GM21825 (cell line): Measurements from ENCODE around the gene ANGEL2.
A peak's percentile ranks its signal among the peaks of the same experiment; 100 is the strongest.
"Not testable (repeated sequence)": the region's sequence is repeated elsewhere in the genome, so short reads cannot be mapped to it uniquely, and the experiment has no call there.

Experiments
- ATAC-seq: cut with Tn5 transposase; IDR thresholded peaks from one replicate; pipeline ENCODE4 v1.9.1; 2021; ENCODE audit warnings: mild to moderate bottlenecking, moderate library complexity; ENCODE audit not compliant: unreplicated experiment

Gene ANGEL2

DNA sequence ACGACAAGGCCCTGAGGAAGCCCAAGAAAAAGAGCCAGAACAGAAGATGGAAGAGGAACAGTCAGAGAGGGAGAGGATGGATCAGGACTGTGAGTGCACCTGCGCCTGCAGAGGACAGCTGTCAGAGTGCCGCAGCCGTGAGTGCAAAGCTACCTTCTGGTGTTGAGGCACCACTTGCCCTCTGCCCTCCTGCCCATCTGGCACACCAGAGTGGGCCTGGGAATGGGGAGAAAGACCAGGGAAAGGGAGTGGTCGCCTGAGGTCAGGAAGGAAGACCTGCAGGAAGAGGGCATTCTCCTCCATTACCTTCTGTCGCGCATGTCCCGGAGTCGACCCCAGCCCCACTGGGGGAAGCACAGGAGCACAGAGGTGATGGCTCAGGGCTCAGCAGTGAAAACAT, 39.1 kb downstream of the ANGEL2 start:
- no peak for ATAC-seq

DNA sequence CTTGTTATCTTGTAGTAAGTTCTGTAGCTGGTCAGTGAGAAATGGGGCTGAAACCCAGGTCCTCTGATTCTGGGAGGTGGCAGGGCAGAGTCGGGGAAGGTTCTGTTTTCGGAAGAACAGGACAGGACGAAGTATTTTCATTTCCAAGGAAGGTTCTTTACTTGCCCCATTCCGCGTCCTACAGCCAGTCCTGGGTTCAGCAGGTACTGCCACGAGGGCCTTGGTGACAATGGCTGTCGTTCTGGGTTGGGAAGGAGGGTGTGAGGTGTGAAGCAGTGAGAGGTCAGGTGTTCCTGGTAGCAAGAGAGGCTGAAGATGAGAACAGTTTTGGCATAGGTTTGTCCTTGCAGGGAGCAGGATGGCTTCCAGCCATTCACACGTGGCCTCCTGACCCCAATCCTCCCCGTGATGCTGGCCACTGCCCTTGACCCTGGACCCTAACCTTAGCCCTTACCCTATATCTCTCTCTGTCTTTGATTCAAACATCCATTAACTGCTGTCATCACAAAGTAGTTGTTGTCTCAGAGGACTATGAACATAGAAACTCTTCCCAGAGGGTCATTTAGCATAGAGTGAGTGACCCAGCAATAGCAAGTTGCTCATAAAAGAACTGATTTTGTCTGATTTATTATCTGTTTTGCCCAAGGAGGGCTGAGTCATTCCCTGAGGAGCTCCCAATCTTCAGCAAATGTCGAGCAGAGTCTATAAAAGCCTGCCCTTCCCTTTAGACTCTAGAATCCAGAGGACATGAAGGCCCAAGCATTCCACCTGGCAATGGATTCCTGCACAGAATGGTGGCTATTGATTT, 40.4 kb downstream of the ANGEL2 start:
- ATAC-seq = no peak

DNA sequence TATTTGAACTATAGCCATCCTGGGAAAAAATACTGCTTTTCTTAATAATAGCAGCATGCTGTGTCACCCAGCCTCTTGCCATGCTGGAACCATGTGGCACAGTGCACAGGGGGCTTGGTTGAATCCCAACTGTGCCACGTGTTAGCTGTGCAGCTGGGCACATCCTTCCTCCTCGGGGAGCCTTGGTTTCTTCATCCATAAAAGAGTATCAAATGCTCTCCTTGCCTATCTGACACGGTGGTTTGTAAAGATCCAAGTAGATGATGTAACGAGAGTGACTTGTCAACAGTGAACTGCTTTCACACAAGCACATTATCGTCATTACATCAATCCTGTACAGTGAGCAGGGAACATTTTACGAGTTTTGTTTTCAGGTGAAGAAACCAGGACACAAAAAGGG, 41.0 kb downstream of the ANGEL2 start:
- ATAC-seq = no peak

DNA sequence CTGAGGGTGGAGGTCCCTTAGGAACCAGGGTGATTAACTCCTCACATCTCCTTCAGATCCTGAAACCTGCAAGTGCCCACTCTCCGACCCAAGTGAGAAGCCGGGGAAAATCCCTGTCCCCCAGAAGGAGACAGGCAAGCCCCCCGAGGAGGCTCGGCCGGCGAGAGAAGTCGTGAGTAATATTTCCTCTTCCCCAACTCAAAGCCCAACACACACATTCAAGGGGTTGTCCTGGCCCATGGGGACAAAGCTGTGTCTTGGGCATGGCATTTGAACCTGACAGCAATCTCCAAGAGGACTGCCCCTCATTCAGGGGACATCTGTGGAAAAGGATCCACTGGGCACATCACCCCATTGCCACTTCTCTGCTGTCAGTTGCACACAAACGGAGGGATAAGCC, 41.8 kb downstream of the ANGEL2 start:
- no peak for ATAC-seq

DNA sequence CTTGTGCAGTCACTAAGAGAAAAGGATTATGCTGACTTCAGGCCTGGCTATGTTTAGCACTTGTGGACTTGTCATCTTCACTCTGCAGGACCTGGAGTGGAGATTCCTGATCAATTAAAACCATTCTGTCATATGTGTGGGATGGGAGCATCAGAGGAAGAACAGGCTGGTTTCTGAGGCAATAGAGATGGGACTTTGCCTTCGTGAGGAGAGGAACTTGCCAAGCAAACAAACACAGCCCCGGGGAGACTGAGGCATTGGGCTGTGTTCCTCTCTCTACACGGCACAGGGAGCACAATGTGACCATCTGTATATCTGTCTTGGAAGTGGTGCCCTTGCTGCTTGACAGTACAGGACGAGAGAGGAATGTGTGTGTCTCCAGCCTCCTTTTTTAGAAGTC, 42.2 kb downstream of the ANGEL2 start:
- ATAC-seq = no peak

DNA sequence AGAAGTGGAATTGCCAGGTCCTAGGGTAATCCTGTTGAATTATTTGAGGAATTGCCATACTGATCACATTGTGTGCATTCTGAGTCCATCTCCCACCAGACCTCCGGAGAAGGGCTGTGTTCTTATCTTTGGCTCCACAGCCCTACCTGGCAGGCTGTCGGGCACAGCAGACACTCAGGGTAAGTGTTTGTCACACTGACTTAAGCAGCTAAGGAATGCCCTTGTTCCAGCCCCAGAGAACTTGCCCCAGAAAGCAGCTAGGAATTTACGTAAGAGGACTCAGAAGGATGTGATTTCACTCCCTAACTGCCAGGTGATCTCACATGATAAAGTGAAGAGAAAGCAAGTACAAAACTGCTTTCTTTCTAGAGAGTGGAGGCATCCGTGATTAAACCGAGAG, 44.4 kb downstream of the ANGEL2 start:
- no peak for ATAC-seq

DNA sequence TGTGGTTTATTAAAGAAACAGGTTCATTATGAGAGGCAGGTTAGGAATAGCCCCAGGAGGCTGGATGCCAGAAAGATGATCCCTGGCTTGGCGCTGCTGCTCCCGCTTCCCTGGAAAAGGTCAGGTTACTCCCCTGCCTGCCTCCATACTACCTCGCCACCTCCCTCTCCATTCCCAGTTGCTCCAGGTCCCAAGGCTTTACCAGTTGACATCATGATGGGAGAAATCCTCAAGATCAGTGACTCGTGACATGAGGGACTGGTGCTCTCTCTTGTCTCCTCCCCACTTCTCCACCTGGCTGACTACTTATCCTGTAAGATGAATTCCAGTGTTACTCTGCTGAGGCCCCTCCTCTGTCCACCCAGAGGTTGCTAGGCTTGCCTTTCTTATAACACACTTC, 45.6 kb downstream of the ANGEL2 start:
- ATAC-seq = no peak

DNA sequence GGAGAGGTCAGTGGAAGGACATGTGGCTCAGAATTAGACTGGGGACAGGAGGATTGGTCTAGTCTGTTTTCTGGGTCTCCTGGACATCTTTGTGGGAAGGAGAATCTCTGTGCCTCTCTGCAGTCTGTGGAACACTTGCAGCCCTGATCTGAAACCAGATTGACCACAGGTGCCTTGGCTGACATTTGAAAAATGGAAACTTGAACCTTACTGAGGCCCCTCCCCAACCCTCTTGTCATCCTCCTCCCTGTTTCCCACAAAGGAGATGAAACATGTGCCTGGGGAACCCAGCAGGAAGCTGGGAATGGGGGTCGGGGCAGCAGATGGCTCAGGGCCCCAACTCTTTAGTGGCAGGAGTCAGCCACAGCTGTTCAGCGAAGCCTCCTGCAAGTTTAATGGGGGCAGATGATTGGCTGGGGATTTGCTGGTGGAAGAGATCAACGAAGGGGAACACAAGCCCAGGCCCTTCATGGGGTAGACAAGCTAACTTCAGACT, 47.3 kb downstream of the ANGEL2 start:
- ATAC-seq = peak; percentile 61

DNA sequence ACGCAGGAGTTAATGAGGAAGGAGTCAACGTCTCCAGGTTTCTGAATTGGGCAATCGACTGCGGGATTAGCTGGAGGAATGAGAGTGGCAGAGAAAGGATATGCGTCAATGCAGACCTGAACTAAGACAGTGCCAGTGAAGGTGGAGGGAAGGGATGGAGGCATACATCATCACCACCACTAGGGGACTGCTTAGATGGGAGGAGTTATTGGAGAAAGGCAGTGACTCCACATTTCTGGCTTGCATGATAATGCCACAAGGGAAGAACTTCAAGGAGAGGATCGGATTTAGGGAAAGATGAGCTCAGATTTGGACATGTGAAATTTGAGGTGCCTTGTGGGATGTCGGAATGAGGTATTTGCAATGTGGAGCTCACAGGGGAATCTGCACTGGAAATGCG, 47.9 kb downstream of the ANGEL2 start:
- ATAC-seq = peak; percentile 59

DNA sequence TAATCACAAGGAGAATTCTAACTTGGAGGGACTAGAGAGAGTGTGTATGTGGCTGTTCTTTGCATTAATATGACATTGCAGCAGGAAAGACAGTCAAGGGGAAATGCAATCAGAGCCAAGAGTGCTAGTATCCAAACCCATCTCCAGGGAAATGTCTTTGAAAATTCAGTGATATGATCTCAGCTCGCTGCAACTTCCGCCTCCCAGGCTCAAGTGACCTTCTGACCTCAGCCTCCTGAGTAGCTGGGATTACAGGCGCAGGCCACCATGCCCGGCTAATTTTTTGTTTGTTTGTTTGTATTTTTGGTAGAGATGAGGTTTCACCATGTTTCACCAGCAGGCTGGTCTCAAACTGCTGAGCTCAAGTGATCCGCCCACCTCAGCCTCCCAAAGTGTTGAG, 49.1 kb downstream of the ANGEL2 start:
- no peak for ATAC-seq

DNA sequence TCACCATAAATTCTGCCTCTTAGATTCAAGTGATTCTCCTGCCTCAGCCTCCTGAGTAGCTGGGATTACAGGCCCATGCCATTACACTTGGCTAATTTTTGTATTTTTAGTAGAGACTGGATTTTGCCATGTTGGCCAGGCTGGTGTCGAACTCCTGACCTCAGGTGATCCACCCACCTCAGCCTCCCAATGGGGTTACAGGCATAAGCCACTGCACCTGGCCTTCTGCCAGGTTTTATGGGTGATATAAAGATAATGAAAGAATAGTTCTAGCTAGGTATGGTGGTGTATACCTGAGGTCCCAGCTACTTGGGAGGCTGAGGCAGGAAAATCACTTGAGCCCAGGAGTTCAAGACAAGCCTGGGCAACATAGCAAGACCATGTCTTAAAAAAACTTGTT, 50.7 kb downstream of the ANGEL2 start:
- not testable (repeated sequence) for ATAC-seq

DNA sequence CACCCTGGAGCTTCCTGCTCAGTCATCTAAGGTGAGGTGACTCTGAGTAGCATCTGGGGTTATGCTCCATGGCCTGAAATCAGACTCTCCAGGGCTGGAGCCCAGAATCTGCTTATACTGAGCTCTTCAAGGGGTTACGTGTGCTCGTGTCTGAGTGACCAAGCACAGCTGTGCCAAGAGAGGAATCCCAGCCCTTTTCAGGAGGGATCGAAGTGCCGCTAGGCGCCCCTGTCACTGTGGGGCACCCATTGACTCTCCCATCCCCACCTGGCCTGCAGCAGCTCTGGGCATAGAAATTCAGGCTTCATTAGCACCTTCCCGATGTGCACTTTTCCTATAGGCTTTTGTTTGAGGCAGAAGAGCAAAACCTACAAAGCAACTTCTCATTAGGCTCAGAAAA, 51.6 kb downstream of the ANGEL2 start:
- no peak for ATAC-seq

DNA sequence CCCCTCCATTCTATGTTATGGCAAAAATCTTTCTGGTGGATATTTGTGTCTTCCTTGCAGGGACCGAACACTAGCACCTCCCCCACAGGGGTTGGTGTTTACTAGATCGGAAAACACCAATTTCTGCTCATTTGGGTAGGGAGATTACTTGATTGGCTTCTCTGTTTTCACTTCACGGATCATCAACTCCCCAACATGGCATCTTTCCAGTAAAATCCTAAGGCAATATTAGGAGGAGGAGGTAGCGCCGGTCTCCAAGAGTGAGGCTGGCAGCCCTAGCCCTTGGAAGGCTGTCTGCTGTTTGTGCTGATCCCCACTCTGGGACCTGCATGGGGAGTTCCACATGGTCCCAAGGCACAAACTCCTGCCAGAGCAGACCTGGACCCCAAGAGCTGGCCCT, 53.2 kb downstream of the ANGEL2 start:
- no peak for ATAC-seq

DNA sequence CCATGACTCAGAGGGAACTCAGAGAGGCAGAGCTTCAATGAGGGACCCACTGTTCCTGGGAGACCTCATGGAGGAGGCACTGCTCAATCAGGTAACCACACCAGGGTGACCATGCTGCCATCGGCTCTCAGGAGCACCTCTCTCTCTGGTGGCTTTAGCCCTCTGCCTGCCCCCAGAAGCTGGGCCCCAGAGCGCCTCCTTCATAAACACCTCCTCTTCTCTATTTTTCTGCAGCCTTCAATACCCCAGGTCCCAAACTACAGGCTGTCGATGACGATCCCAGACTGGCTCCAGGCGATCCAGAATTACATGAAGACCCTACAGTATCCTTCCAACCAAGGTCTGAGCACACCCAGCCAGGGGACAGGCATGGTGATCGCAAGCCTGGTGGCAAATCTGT, 54.7 kb downstream of the ANGEL2 start:
- no peak for ATAC-seq

DNA sequence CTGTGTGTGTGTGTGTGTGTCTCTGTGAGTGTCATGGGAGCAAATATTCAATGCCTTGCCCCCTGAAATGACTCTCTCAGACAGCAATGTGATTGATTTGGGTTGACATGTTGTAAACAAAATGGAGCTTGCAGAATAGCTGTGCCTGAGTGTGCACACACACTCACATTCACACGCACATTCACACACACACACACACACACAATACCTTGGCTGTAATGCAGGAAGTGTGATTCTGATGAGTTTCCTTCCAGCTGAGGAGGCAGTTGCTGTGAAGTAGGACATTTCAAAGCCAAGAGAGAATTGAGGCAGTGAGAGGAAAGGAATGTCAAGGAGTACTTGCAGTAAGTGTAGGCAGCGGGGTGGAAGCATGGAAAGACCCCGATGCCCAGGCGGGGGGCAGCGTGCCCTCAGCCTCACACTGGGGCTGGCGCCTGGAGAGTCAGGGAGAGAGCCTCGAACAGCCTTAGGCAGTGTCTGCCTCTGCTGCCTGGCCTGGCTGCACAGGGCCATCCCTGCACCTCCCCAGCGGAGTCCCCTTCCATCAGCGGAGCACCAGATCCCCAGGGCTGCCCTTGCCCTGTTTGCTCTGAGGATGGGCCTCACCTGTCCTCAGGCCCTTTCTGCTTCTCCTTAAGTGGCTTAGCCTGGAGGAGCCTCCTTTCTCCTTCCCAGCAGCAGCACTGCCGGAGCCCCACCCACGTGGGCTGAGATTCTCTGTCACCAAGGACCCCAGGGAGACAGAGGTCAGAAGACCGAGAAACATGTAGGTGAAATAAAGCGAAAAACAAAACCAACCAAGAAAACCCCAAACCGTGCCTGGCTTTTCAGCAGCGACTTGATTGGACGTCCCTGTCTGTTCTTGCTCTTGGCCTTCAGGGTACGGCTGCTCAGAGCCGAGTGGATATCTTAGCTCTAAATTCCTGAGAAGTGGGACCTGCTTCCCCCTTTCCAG, 56.1 kb downstream of the ANGEL2 start:
- peak; percentile 71 for ATAC-seq

DNA sequence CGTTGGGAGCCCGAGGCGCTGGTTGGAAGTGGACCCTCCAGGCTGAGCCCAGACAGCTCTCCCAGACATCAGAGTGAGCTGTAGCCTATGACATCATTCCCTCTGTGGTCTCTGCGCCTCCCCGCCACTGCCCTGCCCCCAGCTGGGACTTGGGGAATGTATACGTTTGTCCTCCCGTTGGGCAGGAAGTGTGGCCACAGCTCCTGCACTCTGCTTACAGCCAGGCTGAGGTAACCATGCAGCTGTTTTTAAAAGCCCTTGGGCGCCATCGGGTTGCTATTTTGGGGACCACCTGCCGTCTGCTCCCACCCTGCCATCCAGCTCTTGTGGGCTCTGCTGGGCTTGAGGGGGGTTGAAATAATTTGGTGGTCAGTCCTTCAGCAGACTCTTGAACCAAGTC, 57.5 kb downstream of the ANGEL2 start:
- ATAC-seq = no peak

DNA sequence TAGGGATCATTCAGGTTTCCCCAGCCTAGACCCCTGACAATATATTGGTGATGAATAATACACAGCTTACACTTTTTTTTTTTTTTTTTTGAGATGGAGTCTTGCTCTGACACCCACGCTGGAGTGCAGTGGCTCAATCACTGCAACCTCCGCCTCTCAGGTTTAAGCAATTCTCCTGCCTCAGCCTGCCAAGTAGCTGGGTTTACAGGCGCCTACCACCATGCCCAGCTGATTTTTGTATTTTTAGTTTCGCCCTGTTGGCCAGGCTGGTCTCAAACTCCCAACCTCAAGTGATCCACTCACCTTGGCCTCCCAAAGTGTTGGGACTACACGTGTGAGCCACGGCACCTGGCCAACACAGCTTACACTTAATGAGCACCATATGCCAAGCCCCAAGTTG, 58.1 kb downstream of the ANGEL2 start:
- no peak for ATAC-seq

DNA sequence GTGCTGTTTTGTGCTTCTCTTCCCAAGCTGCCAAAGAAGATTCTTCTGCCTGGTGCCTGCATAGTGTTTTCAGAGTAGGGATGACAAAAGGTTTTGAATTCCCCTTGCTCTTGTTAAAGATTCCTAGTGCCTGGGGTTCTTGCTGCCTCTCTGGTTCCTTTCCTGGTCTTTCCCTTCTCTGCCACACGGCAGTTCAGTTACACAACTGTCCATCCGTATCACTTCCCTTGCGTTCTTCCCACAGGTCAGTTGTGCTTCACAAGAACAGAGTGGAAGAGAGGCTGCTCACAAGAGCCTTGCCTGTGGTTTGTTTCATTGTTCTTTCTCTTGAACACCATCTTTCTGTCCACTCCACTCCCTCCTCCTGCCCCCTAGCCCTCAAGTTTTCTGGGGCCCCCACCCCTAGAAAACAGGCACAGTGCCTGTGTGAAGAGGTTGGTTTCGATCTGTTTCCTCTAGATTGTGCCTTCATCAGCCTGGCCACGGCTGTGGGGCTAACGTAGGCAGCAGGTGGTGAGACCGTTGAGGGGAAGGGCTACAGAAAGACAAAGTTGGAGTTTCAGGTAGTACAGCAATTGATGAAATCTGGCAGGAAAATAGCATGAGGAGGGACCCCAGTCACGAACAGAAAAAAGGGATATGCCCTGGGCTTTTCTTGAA, 59.6 kb downstream of the ANGEL2 start:
- ATAC-seq = no peak

DNA sequence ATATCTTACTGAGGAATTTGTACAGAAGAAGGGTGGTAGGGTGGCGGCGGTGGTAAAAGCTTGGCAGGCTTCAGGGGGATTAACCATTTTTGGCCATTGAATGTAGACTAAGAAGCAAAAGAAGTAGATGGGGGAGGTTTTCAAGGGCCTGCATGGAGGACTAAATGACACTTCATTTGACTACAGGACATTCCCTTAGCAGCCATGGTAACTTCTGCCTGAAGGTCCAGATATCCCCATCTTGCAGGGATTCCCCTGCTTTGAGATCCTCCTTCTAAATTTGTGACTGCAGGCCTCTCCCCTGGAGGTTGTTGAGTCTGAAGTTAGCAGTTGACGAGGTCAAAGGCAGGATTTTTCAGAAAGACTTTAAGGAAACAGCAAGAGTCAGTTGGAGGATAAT, 60.6 kb downstream of the ANGEL2 start:
- ATAC-seq = no peak

DNA sequence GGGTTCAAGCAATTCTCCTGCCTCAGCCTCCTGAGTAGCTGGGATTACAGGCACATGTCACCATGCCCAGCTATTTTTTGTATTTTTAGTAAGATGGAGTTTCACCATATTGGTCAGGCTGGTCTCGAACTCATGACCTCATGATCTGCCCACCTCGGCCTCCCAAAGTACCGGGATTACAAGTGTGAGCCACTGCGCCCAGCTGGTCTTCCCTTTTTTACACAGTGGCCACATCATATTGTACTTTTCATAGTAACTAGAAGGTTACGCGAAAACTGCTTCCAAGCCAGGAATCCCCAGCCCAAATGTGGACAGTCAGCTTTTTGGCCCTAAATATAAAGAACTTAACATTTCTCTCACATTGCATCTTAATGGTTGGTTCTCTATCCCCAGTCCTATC, 61.2 kb downstream of the ANGEL2 start:
- ATAC-seq = no peak

DNA sequence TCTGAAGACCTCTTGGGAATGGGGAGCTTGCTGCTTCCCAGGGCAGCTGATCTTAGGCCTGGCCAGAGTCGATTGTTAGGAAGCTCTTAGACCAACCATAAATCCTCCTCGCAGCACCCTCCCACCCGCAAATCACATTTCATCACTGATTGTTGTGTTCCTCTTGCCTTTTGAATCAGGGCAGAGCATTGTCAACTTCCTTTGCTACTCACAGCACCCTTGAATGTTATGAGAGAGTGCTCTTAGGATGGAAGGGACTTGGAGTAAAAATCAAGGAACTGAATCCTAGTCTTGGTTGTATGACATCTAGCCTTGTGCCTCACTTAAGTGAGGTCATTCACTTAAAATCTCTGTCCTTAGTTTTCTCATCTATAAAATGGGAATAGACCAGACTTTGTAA, 62.3 kb downstream of the ANGEL2 start:
- no peak for ATAC-seq

DNA sequence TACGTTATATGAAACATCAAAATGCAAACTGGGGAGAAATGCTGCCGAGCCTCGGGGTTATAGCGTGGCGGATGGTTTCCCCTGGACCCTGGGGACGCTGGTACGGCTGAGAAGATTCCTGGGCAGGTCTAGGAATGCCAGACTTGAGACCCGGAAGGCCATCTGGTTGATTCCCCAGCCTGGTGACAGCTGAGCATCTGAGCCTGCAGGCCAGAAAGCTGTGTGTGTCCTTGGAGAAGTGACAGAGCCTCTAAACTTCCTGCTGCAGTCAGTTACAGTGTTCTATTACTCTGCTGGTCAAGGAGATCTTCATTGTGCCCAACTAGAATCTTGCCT, 63.1 kb downstream of the ANGEL2 start:
- no peak for ATAC-seq
